ENCODE measurements around the gene SPTBN4. TPM values are rescaled to one million over a fixed set of nuclear protein-coding genes. Genes with fewer than 3 reads are reported as not detected.

The SPTBN4 gene
- total and polyA plus RNA-seq, 2 donors (not counting 1 experiment from before 2014, with no cell fraction given) = 0.03 to 0.67 TPM

DNA sequence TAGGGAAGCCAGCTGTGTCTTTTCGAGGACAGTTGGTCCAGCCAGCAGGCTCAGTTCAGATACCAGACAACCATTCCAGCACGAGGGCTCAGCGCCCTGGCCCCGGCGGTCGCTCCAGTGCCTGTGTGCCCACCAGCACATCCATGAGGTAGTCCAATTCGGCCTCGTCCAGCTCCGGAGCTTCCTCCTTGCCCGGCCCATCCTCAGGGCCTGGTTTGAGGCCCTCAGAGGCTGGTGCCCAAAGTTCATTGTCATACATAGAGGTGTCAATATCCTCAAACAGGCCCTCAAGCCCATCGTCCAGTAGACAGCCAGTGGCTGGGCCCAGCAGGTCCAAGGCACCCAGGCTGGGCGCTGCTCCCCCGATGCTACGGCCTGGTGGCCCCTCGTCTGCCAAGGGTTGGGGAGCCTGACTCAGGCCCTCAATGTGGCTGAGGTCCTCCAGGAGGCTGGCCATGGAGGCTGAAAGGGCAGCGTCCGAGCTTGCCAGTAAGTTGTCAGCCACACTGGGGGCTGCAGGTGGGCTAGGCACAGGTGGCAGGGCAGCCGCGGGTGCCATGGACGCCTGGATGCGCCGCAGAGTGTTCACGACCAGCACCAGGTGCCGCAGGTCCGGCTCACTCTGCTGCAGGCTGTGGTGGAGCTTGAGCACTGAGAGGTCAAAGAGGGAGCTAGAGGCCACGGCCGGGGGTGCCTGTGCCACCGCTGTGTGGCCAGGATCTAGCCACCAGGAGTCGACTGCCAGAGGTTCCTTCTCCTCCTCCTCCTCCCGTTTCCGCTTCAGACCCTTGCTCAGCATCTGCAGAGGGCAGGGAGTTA is 43.8 kb upstream of the SPTBN4 start:
- no peaks in the 10 kb centered on the region for H4K20me1 ChIP-seq (ENCODE audit: control insufficient read depth, insufficient read depth, low read length, poor library complexity, severe bottlenecking)
- Mint-ChIP-seq H3K9me3 (ENCODE audit: insufficient read depth) (no peaks in the 10 kb centered on the region), H3K4me3 (no peak overlapping the region), H3K4me1 (peaks cover 32% of the 10 kb centered on the region), H3K27me3 (no peaks in the 10 kb centered on the region), H3K27ac (no peak overlapping the region)
- ATAC-seq (ENCODE audit: low read depth) = no peak
- H3K79me2 ChIP-seq (ENCODE audit: control insufficient read depth, insufficient read depth, low read length) = peaks cover 26% of the 10 kb centered on the region
- H3K36me3 ChIP-seq (replicated peaks in 1 of 2; ENCODE audit: control extremely low read depth in 1 of 2, control insufficient read depth in 1 of 2, extremely low read depth in 1 of 2, insufficient read depth in 2 of 2, low read length in 1 of 2) = peaks cover 0 to 9% of the 10 kb centered on the region in 2 experiments
- H2AFZ ChIP-seq (ENCODE audit: insufficient read depth, low read depth, low read length, poor library complexity, severe bottlenecking) = no peak overlapping the region
- 98% methylated on average over 25 of the region's 31 CpGs for WGBS (ENCODE audit: insufficient coverage)
- TF ChIP-seq EZH2 (IDR thresholded peaks at IDR 0.05; ENCODE audit: borderline replicate concordance, insufficient read depth, low read depth, low read length, poor library complexity, severe bottlenecking) = no peak
- TF ChIP-seq, protein P1, sequence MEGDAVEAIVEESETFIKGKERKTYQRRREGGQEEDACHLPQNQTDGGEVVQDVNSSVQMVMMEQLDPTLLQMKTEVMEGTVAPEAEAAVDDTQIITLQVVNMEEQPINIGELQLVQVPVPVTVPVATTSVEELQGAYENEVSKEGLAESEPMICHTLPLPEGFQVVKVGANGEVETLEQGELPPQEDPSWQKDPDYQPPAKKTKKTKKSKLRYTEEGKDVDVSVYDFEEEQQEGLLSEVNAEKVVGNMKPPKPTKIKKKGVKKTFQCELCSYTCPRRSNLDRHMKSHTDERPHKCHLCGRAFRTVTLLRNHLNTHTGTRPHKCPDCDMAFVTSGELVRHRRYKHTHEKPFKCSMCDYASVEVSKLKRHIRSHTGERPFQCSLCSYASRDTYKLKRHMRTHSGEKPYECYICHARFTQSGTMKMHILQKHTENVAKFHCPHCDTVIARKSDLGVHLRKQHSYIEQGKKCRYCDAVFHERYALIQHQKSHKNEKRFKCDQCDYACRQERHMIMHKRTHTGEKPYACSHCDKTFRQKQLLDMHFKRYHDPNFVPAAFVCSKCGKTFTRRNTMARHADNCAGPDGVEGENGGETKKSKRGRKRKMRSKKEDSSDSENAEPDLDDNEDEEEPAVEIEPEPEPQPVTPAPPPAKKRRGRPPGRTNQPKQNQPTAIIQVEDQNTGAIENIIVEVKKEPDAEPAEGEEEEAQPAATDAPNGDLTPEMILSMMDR (IDR thresholded peaks at IDR 0.05) = no peak
- intact Hi-C loops (cut with micrococcal nuclease) = no loop called here
- no peaks in the 10 kb centered on the region for H3K9me3 ChIP-seq (ENCODE audit: control extremely low read depth in 1 of 3, control insufficient read depth in 2 of 3, insufficient read depth in 1 of 3, low read length in 2 of 3)
- no peaks in the 10 kb centered on the region for H3K27me3 ChIP-seq (replicated peaks in 1 of 4; ENCODE audit: control extremely low read depth in 1 of 4, control insufficient read depth in 3 of 4, insufficient read depth in 4 of 4, low read length in 3 of 4)
- H3K27ac ChIP-seq (ENCODE audit: low read length in 2 of 2) = no peak overlapping the region
- no peak overlapping the region for H3K4me2 ChIP-seq (replicated peaks; ENCODE audit: low read depth, low read length, poor library complexity, severe bottlenecking)
- no peak overlapping the region for H3K4me3 ChIP-seq (ENCODE audit: control extremely low read depth in 1 of 5, extremely low read depth in 1 of 5, insufficient read depth in 1 of 5, low read depth in 2 of 5, low read length in 4 of 5)
- DNase-seq = no peak
- CTCF ChIA-PET = interaction anchor here (1.3 to 9.5 kb wide), 4 partner anchors 19 to 118 kb away, joined by 4 to 87 read pairs (median 46); partner anchors contain the start of genes BLVRB, SERTAD3 and SPTBN4
- H3K4me1 ChIP-seq (ENCODE audit: control insufficient read depth in 2 of 2, insufficient read depth in 2 of 2, low read length in 2 of 2) = peaks cover 14 to 28% of the 10 kb centered on the region in 2 donors
- H3K9ac ChIP-seq (ENCODE audit: low read length) = no peak overlapping the region
- POLR2A ChIA-PET = interaction anchor here (0.7 to 5.8 kb wide), 2 partner anchors 10 to 21 kb away, joined by 3 to 63 read pairs; partner anchors contain the start of gene SERTAD3

DNA sequence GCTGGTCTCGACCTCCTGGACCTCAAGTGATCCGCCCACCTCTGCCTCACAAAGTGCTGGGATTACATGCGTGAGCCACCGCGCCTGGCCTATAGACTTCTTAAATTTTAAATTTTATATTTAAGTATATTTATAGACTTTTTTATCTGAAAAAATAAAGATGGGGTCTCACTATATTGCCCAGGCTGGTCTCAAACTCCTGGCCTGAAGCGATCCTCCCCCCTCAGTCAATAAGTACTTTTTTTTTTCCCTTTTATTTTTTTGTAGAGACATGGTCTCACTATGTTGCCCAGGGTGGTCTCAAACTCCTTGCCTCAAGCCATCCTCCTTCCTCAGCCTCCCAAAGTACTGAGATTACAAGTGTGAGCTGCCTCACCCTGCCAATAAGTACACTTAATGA is 42.9 kb upstream of the SPTBN4 start:
- Mint-ChIP-seq H3K4me3 (peak overlapping the region; percentile 34), H3K27me3 (no peaks in the 10 kb centered on the region), H3K27ac (no peak overlapping the region), H3K4me1 (peaks cover 32% of the 10 kb centered on the region), H3K9me3 (ENCODE audit: insufficient read depth) (no peaks in the 10 kb centered on the region)
- no peak for DNase-seq
- no peak for ATAC-seq (ENCODE audit: low read depth)
- H3K4me2 ChIP-seq (replicated peaks; ENCODE audit: low read depth, low read length, poor library complexity, severe bottlenecking) = peak overlapping the region; percentile 92
- TF ChIP-seq EZH2 (IDR thresholded peaks at IDR 0.05; ENCODE audit: borderline replicate concordance, insufficient read depth, low read depth, low read length, poor library complexity, severe bottlenecking) = no peak
- TF ChIP-seq, protein P1 (IDR thresholded peaks at IDR 0.05) = no peak
- H3K27me3 ChIP-seq (replicated peaks in 1 of 4; ENCODE audit: control extremely low read depth in 1 of 4, control insufficient read depth in 3 of 4, insufficient read depth in 4 of 4, low read length in 3 of 4) = no peaks in the 10 kb centered on the region
- no peak overlapping the region for H2AFZ ChIP-seq (ENCODE audit: insufficient read depth, low read depth, low read length, poor library complexity, severe bottlenecking)
- H3K9ac ChIP-seq (ENCODE audit: low read length) = no peak overlapping the region
- H3K36me3 ChIP-seq (replicated peaks in 1 of 2; ENCODE audit: control extremely low read depth in 1 of 2, control insufficient read depth in 1 of 2, extremely low read depth in 1 of 2, insufficient read depth in 2 of 2, low read length in 1 of 2) = peaks cover 0 to 9% of the 10 kb centered on the region in 2 experiments
- intact Hi-C loops (cut with micrococcal nuclease) = no loop called here
- H3K27ac ChIP-seq (ENCODE audit: low read length in 2 of 2) = no peak overlapping the region
- H3K79me2 ChIP-seq (ENCODE audit: control insufficient read depth, insufficient read depth, low read length) = peaks cover 26% of the 10 kb centered on the region
- ChIA-PET POLR2A (interaction anchor here (1.2 to 5.8 kb wide), 2 partner anchors 10 to 20 kb away, joined by 3 to 63 read pairs; partner anchors contain the start of gene SERTAD3), CTCF (interaction anchor here (0.5 to 9.5 kb wide), 7 partner anchors 12 to 138 kb away, joined by 3 to 86 read pairs (median 5); partner anchors contain the start of genes BLVRB, SERTAD3 and SPTBN4)
- no peak overlapping the region for H3K4me3 ChIP-seq (ENCODE audit: control extremely low read depth in 1 of 5, extremely low read depth in 1 of 5, insufficient read depth in 1 of 5, low read depth in 2 of 5, low read length in 4 of 5)
- no peaks in the 10 kb centered on the region for H3K9me3 ChIP-seq (ENCODE audit: control extremely low read depth in 1 of 3, control insufficient read depth in 2 of 3, insufficient read depth in 1 of 3, low read length in 2 of 3)
- H3K4me1 ChIP-seq (ENCODE audit: control insufficient read depth in 2 of 2, insufficient read depth in 2 of 2, low read length in 2 of 2) = peaks cover 14 to 28% of the 10 kb centered on the region in 2 donors
- WGBS (ENCODE audit: insufficient coverage) = 100% methylated on average over 1 of the region's 6 CpGs
- no peaks in the 10 kb centered on the region for H4K20me1 ChIP-seq (ENCODE audit: control insufficient read depth, insufficient read depth, low read length, poor library complexity, severe bottlenecking)

Measured in B cell (primary cell).